Activated B cell treated with CpG ODN at 0.5 μM for 24 hours (primary cell): ENCODE measurements around the gene SPP1. TPM values are rescaled to one million over a fixed set of nuclear protein-coding genes. Genes with fewer than 3 reads are reported as not detected.
"Not testable (repeated sequence)": the region's sequence is repeated elsewhere in the genome, so short reads cannot be mapped to it uniquely, and the experiment has no call there.

Experiments
- ATAC-seq: fragments of 200-7000 bp; cut with Tn5 transposase; one replicate; pipeline ENCODE4 v1.10.0; 2021; ENCODE audit warnings: low read depth, mild to moderate bottlenecking, moderate library complexity
- CTCF ChIA-PET: fragments of 350-600 bp; sonication (Branson Sonifier 250); formaldehyde crosslinking; loops from one replicate; lab custom pipeline; 2021; ENCODE audit warnings: antibody characterized with exemption; lab: Charles Lee
- POLR2A ChIA-PET: fragments of 350-600 bp; sonication (Branson Sonifier 250); formaldehyde crosslinking; loops from one replicate; lab custom pipeline; 2021; ENCODE audit warnings: antibody characterized with exemption; lab: Charles Lee
- DNase-seq: peaks from one replicate; pipeline ENCODE4 v3.0.0; 2022
- H3K27ac Mint-ChIP-seq: one replicate; pipeline ENCODE4 v1.8.0; 2020; ENCODE audit warnings: mixed read lengths
- H3K27me3 Mint-ChIP-seq: one replicate; pipeline ENCODE4 v1.8.0; 2021; ENCODE audit warnings: mixed read lengths
- H3K36me3 Mint-ChIP-seq: one replicate; pipeline ENCODE4 v1.8.0; 2021; ENCODE audit warnings: low read depth, mixed read lengths
- H3K4me1 Mint-ChIP-seq: one replicate; pipeline ENCODE4 v1.8.0; 2021; ENCODE audit warnings: mixed read lengths
- H3K4me3 Mint-ChIP-seq: one replicate; pipeline ENCODE4 v1.8.0; 2020; ENCODE audit warnings: mild to moderate bottlenecking, mixed read lengths
- H3K9me3 Mint-ChIP-seq: one replicate; pipeline ENCODE4 v1.8.0; 2020; ENCODE audit warnings: mixed read lengths
- CTCF ChIP-seq: fragments of 200-600 bp; IDR thresholded peaks from one replicate; pipeline ENCODE4 v1.8.0; 2022; ENCODE audit warnings: antibody characterized with exemption, mild to moderate bottlenecking
- intact Hi-C: fragments of 100-400 bp; cut with micrococcal nuclease; formaldehyde crosslinking; loops from one replicate; pipeline ENCODE4 v1.15.1; 2024
- total RNA-seq: library from RNA; stranded (reverse); gene quantifications from 2 replicates; pipeline ENCODE4 v1.2.3, GENCODE V29; 2022

Gene SPP1
- total RNA-seq, 1 donor from 2014 or later, result not detected

GRCh38 chr4:87939978-87940690, 35.4 kb upstream of the SPP1 start:
- ATAC-seq, result no peak
- intact Hi-C loops, result no loop called here
- Mint-ChIP-seq H3K27ac (no peak overlapping the region), H3K36me3 (no peaks in the 10 kb centered on the region), H3K9me3 (no peaks in the 10 kb centered on the region), H3K27me3 (no peaks in the 10 kb centered on the region), H3K4me3 (no peak overlapping the region), H3K4me1 (no peaks in the 10 kb centered on the region)
- DNase-seq, result no peak
- ChIA-PET POLR2A (no interaction called here), CTCF (no interaction called here)
- no peak for TF ChIP-seq CTCF

DNA sequence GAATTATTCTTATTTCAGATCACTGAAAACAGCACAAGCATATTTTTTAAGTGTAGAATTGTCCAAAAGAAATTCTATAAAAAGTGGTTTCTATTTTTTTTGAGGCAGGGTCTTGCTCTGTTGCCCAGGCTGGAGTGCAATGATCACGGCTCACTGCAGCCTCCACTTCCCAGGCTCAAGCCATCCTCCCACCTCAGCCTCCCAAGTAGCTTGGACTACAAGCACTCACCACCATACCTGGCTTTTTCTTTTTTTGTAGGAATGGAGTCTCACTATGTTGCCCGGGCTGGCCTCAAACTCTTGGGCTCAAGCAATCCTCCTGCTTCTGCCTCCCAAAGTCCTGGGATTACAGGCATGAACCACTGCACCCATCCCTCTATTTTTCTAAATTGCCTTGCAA, 34.7 kb upstream of the SPP1 start:
- ATAC-seq, H3K27ac Mint-ChIP-seq: not testable (repeated sequence)

DNA sequence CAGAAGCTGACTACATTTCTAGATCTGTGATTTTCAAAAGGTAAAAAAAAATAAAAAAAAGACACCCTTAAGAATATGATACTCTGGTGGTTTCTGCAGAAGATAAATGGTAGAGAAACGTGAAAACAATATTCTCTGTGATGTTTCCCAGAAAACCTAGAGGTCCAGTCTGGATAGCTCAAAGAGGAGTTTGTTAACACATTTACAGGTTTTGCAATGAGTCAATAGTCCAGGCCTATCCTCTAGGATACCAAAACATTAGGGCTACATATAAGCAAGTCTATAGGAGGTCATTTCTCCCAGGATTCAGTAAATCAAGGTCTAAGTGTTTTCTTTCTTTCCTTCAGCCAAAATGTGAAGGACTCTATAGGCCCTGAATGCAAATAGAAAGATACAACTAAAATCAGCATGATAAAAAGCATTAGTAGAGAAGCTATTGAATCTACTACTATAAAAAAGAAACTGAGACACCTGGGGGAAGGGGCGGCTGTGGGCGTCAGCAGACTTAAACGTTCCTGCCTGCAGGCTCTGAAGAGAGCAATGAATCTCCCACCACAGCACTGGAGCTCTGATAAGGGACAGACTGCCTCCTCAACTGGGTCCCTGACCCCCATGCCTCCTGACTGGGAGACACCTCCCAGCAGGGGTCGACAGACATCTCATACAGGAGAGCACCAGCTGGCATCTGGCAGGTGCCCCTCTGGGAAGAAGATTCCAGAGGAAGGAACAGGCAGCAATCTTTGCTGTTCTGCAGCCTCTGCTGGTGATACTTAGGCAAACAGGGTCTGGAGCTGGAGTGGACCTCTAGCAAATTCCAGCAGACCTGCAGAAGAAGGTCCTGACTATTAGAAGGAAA, 33.7 kb upstream of the SPP1 start:
- Mint-ChIP-seq H3K4me1 (no peaks in the 10 kb centered on the region), H3K27ac (no peak overlapping the region), H3K36me3 (no peaks in the 10 kb centered on the region), H3K27me3 (no peaks in the 10 kb centered on the region), H3K9me3 (no peaks in the 10 kb centered on the region), H3K4me3 (no peak overlapping the region)
- ChIA-PET POLR2A (no interaction called here), CTCF (no interaction called here)
- intact Hi-C loops, result no loop called here
- no peak for DNase-seq
- no peak for TF ChIP-seq CTCF
- no peak for ATAC-seq

More for the DNA sequence above, 34.7 kb upstream of the SPP1 start:
- DNase-seq, H3K9me3 Mint-ChIP-seq, H3K4me1 Mint-ChIP-seq, H3K27me3 Mint-ChIP-seq, H3K36me3 Mint-ChIP-seq, CTCF ChIA-PET, intact Hi-C loops, H3K4me3 Mint-ChIP-seq, POLR2A ChIA-PET: not testable (repeated sequence)

DNA sequence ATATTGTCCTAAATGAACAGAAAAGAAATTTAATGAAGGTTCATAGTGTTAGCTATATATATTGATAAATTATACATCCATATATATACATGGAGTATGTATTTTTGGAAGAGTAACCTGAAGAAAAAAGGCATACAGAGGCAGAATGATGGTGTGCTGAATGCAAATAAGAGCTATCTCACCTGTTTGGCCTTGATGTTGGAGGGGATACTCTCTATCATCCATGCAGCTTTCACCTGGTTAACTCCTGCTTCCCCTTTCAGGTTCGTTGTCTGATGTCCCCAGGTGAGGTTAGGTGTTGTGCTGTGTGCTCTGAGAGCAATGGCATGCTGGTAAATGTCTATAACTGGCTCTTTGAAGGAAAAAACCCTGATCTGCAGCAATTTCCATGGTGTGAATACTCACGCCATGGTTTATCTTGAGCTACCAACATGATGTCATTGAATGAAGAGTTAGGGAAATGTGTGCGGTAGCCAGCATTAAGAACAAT, 31.8 kb upstream of the SPP1 start:
- DNase-seq (no peak), ATAC-seq (no peak)
- POLR2A ChIA-PET, result no interaction called here
- H3K27ac Mint-ChIP-seq, result no peak overlapping the region
- CTCF ChIA-PET, result no interaction called here
- TF ChIP-seq CTCF, result no peak
- H3K9me3 Mint-ChIP-seq, result no peaks in the 10 kb centered on the region
- no peaks in the 10 kb centered on the region for H3K27me3 Mint-ChIP-seq
- H3K36me3 Mint-ChIP-seq, result no peaks in the 10 kb centered on the region
- no peaks in the 10 kb centered on the region for H3K4me1 Mint-ChIP-seq
- intact Hi-C loops, result no loop called here
- no peak overlapping the region for H3K4me3 Mint-ChIP-seq

DNA sequence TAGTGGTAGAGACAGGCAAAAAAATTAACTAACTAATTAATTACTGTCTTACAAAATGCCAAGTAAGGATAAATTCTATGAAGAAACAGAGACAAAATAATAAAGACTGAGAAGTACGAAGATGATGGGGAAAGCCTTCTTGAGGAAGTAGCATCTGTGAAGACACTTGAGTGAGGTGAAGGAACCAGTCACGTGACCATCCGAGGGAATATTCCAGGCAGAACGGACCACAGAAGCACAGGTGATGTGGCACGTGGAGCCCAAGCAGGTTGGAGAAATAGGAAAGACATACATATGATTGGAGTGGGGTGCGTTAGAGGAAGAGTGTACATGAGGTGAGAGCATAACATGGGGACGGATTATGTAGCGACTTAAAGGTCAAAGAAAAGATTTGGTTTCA, 30.5 kb upstream of the SPP1 start:
- Mint-ChIP-seq H3K9me3 (no peaks in the 10 kb centered on the region), H3K27me3 (no peaks in the 10 kb centered on the region), H3K36me3 (no peaks in the 10 kb centered on the region), H3K4me3 (no peak overlapping the region), H3K4me1 (no peaks in the 10 kb centered on the region), H3K27ac (no peak overlapping the region)
- no peak for ATAC-seq
- no peak for DNase-seq
- POLR2A ChIA-PET, result no interaction called here
- TF ChIP-seq CTCF, result no peak
- intact Hi-C loops, result no loop called here
- CTCF ChIA-PET, result no interaction called here
